ENCODE results near the gene IL1A. TPM values are rescaled to one million over a fixed set of nuclear protein-coding genes. Genes with fewer than 3 reads are reported as not detected.

IL1A gene
- total and polyA plus RNA-seq, 9 of the 15 experiments (the other 6 are each of a cell fraction or from before 2014, with no cell fraction given): 0.03 to 0.27 (median 0.14) TPM; not detected in 2

GRCh38 chr2:112728029-112728362 is 56.3 kb downstream of the IL1A start (continued):
- peak; percentile 40; the same call in 1 of the 2 replicates for TF ChIP-seq JUND (IDR thresholded peaks at IDR 0.05; ENCODE audit: borderline replicate concordance, low read depth, low read length)
- TF ChIP-seq JUND (tag; IDR thresholded peaks at IDR 0.05; ENCODE audit: borderline replicate concordance, low read depth, low read length): no peak; the same call in 2 of the 3 replicates
- TF ChIP-seq EP400 (IDR thresholded peaks at IDR 0.05): 0 out of 2 replicates have a peak, but pooled peaks have one; percentile 39
- 0 out of 2 replicates have a peak, but pooled peaks have one; percentile 16 for TF ChIP-seq MTA2 (IDR thresholded peaks at IDR 0.05; ENCODE audit: low read depth)
- TF ChIP-seq EGR1 (conservative IDR thresholded peaks at IDR 0.05): peak; percentile 34; the same call in 1 of the 2 replicates
- no peak for TF ChIP-seq FOXK1 (CRISPR knock-in tag; IDR thresholded peaks at IDR 0.05; ENCODE audit: borderline replicate concordance)
- TF ChIP-seq MTF1 (CRISPR knock-in tag; IDR thresholded peaks at IDR 0.05; ENCODE audit: borderline replicate concordance): no peak
- TF ChIP-seq PATZ1 (CRISPR knock-in tag; IDR thresholded peaks at IDR 0.05; ENCODE audit: borderline replicate concordance): no peak
- TF ChIP-seq CXXC5 (CRISPR knock-in tag; IDR thresholded peaks at IDR 0.05): peak; percentile 45
- no peak for TF ChIP-seq FOXP1 (CRISPR knock-in tag; IDR thresholded peaks at IDR 0.05)
- no peak for TF ChIP-seq SREBF2 (CRISPR knock-in tag; IDR thresholded peaks at IDR 0.05)
- no peak for TF ChIP-seq FOXK2 (conservative IDR thresholded peaks at IDR 0.05 in 1 of 2, IDR thresholded peaks at IDR 0.05 in 1 of 2; ENCODE audit: low read depth in 2 of 2)
- TF ChIP-seq CC2D1A (IDR thresholded peaks at IDR 0.05): peak; percentile 15; the same call in 1 of the 2 replicates
- peak; percentile 79 for TF ChIP-seq TCF3 (CRISPR knock-in tag; IDR thresholded peaks at IDR 0.05)
- 0 out of 2 replicates have a peak, but pooled peaks have one; percentile 36 for TF ChIP-seq GABPA (tag; conservative IDR thresholded peaks at IDR 0.05; ENCODE audit: low read depth)
- TF ChIP-seq ZNF668 (CRISPR knock-in tag; IDR thresholded peaks at IDR 0.05): peak; percentile 64
- TF ChIP-seq TAL1 (IDR thresholded peaks at IDR 0.05): peak; percentile 74
- TF ChIP-seq HMBOX1 (IDR thresholded peaks at IDR 0.05): peak; percentile 41; the same call in 1 of the 2 replicates
- TF ChIP-seq BRCA1 (IDR thresholded peaks at IDR 0.05): no peak
- TF ChIP-seq BRCA1 (CRISPR knock-in tag; IDR thresholded peaks at IDR 0.05): no peak
- no peak for TF ChIP-seq TOE1 (IDR thresholded peaks at IDR 0.05; ENCODE audit: borderline replicate concordance)
- no peak for TF ChIP-seq TOE1 (CRISPR knock-in tag; IDR thresholded peaks at IDR 0.05; ENCODE audit: borderline replicate concordance, low read depth)

All from K562 (cell line).